Panc1 (cell line): ENCODE results near the gene CNNM2. TPM values are rescaled to one million over a fixed set of nuclear protein-coding genes. Genes with fewer than 3 reads are reported as not detected.

Source experiments
- ATAC-seq: fragments of 200-7000 bp; cut with Tn5 transposase; 2 replicates; pipeline ENCODE4 v1.9.1; 2020; ENCODE audit warnings: mild to moderate bottlenecking, moderate library complexity
- BruUV-seq: library from RNA; stranded (reverse); fragments of 400-500 nt; replicated peaks from 2 replicates; lab custom pipeline; 2021; lab: Mats Ljungman, UMichigan
- CTCF ChIA-PET: fragments of 300-600 bp; sonication (Branson Sonifier 250); formaldehyde crosslinking; loops from one replicate; lab custom pipeline; 2022; ENCODE audit warnings: antibody characterized with exemption; lab: Charles Lee
- POLR2A ChIA-PET: fragments of 300-600 bp; sonication (Branson Sonifier 250); formaldehyde crosslinking; loops from one replicate; lab custom pipeline; 2022; ENCODE audit warnings: antibody characterized with exemption; lab: Charles Lee
- DNase-seq: peaks from one replicate; pipeline ENCODE4 v3.0.0-alpha.2; 2010; ENCODE audit warnings: low read depth, low spot score
- H3K27ac ChIP-seq: 2 replicates; pipeline ENCODE4 v1.5.1; 2011; ENCODE audit warnings: mild to moderate bottlenecking, low read length, inconsistent platforms
- H3K27me3 ChIP-seq: fragments of 200-500 bp; sonication (Bioruptor generic); 2 replicates; pipeline ENCODE4 v1.6.0; 2014; ENCODE audit warnings: low read length, inconsistent platforms; ENCODE audit not compliant: control insufficient read depth, insufficient read depth
- H3K36me3 ChIP-seq: fragments of 200-500 bp; sonication (Bioruptor generic); 2 replicates; pipeline ENCODE4 v1.5.1; 2014; ENCODE audit warnings: inconsistent platforms, mild to moderate bottlenecking, low read length, moderate library complexity; ENCODE audit not compliant: control insufficient read depth, insufficient read depth
- H3K4me1 ChIP-seq: 2 replicates; pipeline ENCODE4 v1.5.1; 2011; ENCODE audit warnings: inconsistent platforms, mild to moderate bottlenecking, low read length, moderate library complexity; ENCODE audit not compliant: control insufficient read depth, insufficient read depth
- H3K4me3 ChIP-seq, 2 experiments: 2 replicates each; pipeline ENCODE4 v1.5.1; 2011 to 2012; ENCODE audit warnings: low read depth in 2 of 2, low read length in 2 of 2, mild to moderate bottlenecking in 2 of 2, inconsistent platforms in 1 of 2, moderate library complexity in 1 of 2
- H3K9me3 ChIP-seq: fragments of 200-500 bp; sonication (Bioruptor generic); 2 replicates; pipeline ENCODE4 v1.5.1; 2014; ENCODE audit warnings: low read depth, mild to moderate bottlenecking, inconsistent platforms, low read length, moderate library complexity; ENCODE audit not compliant: control insufficient read depth, insufficient read depth
- CTCF ChIP-seq: fragments of 450-650 bp; IDR thresholded peaks from 2 replicates; pipeline ENCODE4 v1.5.1; 2017; ENCODE audit warnings: mild to moderate bottlenecking
- POLR2AphosphoS5 ChIP-seq: IDR thresholded peaks from 2 replicates; pipeline ENCODE4 v1.6.1; 2012; ENCODE audit warnings: mild to moderate bottlenecking, low read depth, low read length, moderate library complexity
- REST ChIP-seq, 2 experiments: IDR thresholded peaks; 2 replicates each; pipeline ENCODE4 v1.6.1; 2011 to 2012; ENCODE audit warnings: low read depth in 2 of 2, control low read depth in 1 of 2, low read length in 1 of 2, mild to moderate bottlenecking in 1 of 2, moderate library complexity in 1 of 2; ENCODE audit not compliant: insufficient read depth in 1 of 2
- SIN3A ChIP-seq: IDR thresholded peaks from 2 replicates; pipeline ENCODE4 v1.6.1; 2012; ENCODE audit warnings: low read depth, mild to moderate bottlenecking, low read length, moderate library complexity, borderline replicate concordance; ENCODE audit not compliant: insufficient read depth
- TCF7L2 ChIP-seq: IDR thresholded peaks from 2 replicates; pipeline ENCODE4 v1.6.1; 2011; ENCODE audit warnings: mild to moderate bottlenecking, low read depth, low read length, inconsistent platforms
- in situ Hi-C: cut with HindIII; loops from 2 replicates; pipeline ENCODE4 v1.10.0; 2016; ENCODE audit warnings: low sequenced_read_pairs, low pct_unique_long_range_greater_than_20kb
- intact Hi-C: fragments of 100-400 bp; cut with micrococcal nuclease; formaldehyde crosslinking; loops from one replicate; pipeline ENCODE4 v1.10.0; 2022; ENCODE audit not compliant: unreplicated experiment
- total RNA-seq: library from RNA; stranded (reverse); gene quantifications from one replicate; pipeline ENCODE4 v1.2.1, GENCODE V29; 2021; ENCODE audit not compliant: unreplicated experiment

CNNM2 gene
- total RNA-seq, 1 experiment from 2014 or later: 27.1 TPM

GRCh38 chr10:103106539-103106938 is 188.4 kb downstream of the CNNM2 start:
- H3K36me3 ChIP-seq: peaks cover 31% of the 10 kb centered on the region
- no peak for ATAC-seq
- BruUV-seq: no TSS peak
- CTCF ChIA-PET: no interaction called here
- no peak overlapping the region for H3K4me3 ChIP-seq
- intact Hi-C loops (no loop called here), in situ Hi-C loops (loop anchor here (5.0 kb wide), 1 partner anchor 36 kb away; no protein-coding TSS in a partner anchor)
- no peak overlapping the region for H3K27ac ChIP-seq
- no peak for DNase-seq
- POLR2A ChIA-PET: interaction anchor here (0.5 kb wide), 1 partner anchor 18 kb away, joined by 4 read pairs; no protein-coding TSS in a partner anchor
- TF ChIP-seq TCF7L2 (no peak), REST (IDR thresholded peaks at IDR 0.05; ENCODE audit: insufficient read depth in 1 of 2, low read depth in 2 of 2, low read length in 1 of 2) (no peak), SIN3A (no peak), POLR2AphosphoS5 (no peak), CTCF (no peak)
- peaks cover 6% of the 10 kb centered on the region for H3K4me1 ChIP-seq
- no peaks in the 10 kb centered on the region for H3K27me3 ChIP-seq
- no peaks in the 10 kb centered on the region for H3K9me3 ChIP-seq

GRCh38 chr10:103109821-103110220 is 191.7 kb downstream of the CNNM2 start:
- ATAC-seq: no peak
- peaks cover 17% of the 10 kb centered on the region for H3K4me1 ChIP-seq
- in situ Hi-C loops: loop anchor here (5.0 kb wide), 1 partner anchor 32 kb away; no protein-coding TSS in a partner anchor
- TF ChIP-seq CTCF: no peak
- TF ChIP-seq REST (IDR thresholded peaks at IDR 0.05; ENCODE audit: insufficient read depth in 1 of 2, low read depth in 2 of 2, low read length in 1 of 2): no peak
- TF ChIP-seq POLR2AphosphoS5: no peak
- TF ChIP-seq SIN3A: no peak
- no peak for TF ChIP-seq TCF7L2
- no peak overlapping the region for H3K4me3 ChIP-seq
- no peak for DNase-seq
- intact Hi-C loops: loop anchor here (10.0 kb wide), 1 partner anchor 135 kb away; the partner anchor contains the start of gene RPEL1
- ChIA-PET POLR2A (interaction anchor here (0.6 kb wide), 1 partner anchor 129 kb away, joined by 13 read pairs; no protein-coding TSS in a partner anchor), CTCF (no interaction called here)
- no peaks in the 10 kb centered on the region for H3K27me3 ChIP-seq
- H3K36me3 ChIP-seq: peaks cover 16% of the 10 kb centered on the region
- no TSS peak for BruUV-seq
- H3K27ac ChIP-seq: no peak overlapping the region
- no peaks in the 10 kb centered on the region for H3K9me3 ChIP-seq
